Breast epithelium (tissue), 3 donors: Measurements from ENCODE around the gene PLXNB2.

Experiments used
- CTCF ChIP-seq, 3 donors: fragments of 450-650 bp; IDR thresholded peaks; one replicate each; pipeline ENCODE4 v1.5.1; 2016 to 2017; ENCODE audit warnings: antibody characterized with exemption in 3 of 3, mild to moderate bottlenecking in 3 of 3, moderate library complexity in 3 of 3
- POLR2A ChIP-seq: fragments of 450-650 bp; IDR thresholded peaks from one replicate; pipeline ENCODE4 v1.6.1; 2016; ENCODE audit warnings: antibody characterized with exemption, mild to moderate bottlenecking, moderate library complexity

- TF ChIP-seq CTCF (IDR thresholded peaks at IDR 0.05) (no peak), POLR2A (no peak)
These were observed 51.1 kb downstream of the PLXNB2 start for GRCh38 chr22:50256258-50256862.
